Measurements from ENCODE around the gene CLSTN2. TPM values are rescaled to one million over a fixed set of nuclear protein-coding genes. Genes with fewer than 3 reads are reported as not detected.

The CLSTN2 gene
- polyA plus RNA-seq, 3 donors: not detected

DNA sequence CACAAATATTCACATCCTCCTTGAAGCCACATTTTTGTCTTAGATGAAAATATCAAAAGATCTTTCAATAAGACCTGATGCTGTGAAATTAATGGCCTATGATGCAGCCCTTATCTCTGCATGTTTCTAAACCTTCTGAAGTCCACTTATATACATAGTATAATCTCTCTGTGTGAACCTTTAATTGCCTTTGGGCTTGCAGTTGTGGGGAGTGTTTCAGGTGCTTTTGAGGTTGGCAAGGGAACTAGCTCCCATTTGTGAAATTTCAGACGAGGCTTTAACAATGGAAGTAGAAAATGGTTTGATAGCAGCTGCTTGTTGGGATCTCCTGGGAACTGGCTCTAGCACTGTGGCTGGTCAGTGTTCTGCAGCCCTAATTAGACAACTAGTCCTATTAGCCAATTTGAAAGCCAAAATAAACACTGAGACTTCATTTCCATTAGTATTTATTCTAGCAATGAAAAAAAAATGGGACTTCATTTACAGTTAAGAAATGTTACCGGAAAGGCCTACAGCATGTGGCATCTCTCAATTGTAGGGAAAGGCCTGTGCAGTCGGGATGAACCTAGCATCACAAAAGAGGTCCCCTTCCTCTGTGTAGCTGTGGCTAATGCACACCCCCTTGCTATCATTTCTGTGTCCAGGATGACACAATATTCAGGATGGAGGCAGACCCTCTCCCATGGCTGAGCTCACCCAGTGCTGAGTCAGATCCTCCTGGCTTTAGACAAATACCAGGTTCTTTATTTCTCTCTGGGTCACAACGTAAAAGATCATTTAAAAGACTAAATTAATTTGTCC, 602.1 kb downstream of the CLSTN2 start:
- TF ChIP-seq, protein P1, sequence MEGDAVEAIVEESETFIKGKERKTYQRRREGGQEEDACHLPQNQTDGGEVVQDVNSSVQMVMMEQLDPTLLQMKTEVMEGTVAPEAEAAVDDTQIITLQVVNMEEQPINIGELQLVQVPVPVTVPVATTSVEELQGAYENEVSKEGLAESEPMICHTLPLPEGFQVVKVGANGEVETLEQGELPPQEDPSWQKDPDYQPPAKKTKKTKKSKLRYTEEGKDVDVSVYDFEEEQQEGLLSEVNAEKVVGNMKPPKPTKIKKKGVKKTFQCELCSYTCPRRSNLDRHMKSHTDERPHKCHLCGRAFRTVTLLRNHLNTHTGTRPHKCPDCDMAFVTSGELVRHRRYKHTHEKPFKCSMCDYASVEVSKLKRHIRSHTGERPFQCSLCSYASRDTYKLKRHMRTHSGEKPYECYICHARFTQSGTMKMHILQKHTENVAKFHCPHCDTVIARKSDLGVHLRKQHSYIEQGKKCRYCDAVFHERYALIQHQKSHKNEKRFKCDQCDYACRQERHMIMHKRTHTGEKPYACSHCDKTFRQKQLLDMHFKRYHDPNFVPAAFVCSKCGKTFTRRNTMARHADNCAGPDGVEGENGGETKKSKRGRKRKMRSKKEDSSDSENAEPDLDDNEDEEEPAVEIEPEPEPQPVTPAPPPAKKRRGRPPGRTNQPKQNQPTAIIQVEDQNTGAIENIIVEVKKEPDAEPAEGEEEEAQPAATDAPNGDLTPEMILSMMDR (IDR thresholded peaks at IDR 0.05): no peak
- Mint-ChIP-seq H3K4me1 (no peaks in the 10 kb centered on the region), H3K4me3 (no peak overlapping the region)

DNA sequence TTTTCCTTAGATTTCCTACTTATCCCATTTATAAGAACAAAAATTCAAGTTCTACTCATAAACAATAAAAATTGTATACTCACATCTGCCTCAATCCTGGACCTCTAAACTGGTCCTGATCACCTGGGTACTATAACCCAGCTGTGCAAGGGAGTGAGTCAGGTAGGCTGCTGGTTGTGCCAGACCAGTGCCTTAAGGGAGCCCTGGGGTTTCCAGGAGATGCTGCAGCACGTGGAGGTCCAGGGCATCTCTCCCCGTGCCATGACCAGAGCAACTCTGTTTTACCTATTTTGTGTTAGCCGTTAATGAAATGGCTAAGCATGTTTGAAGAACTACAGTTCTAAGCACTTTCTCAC, 602.7 kb downstream of the CLSTN2 start:
- H3K4me1 Mint-ChIP-seq: no peaks in the 10 kb centered on the region
- no peak overlapping the region for H3K27ac Mint-ChIP-seq
- H4K20me1 ChIP-seq (ENCODE audit: insufficient read depth, low read length): no peaks in the 10 kb centered on the region
- H3K9me3 Mint-ChIP-seq: peaks cover 3 to 15% (median 11%) of the 10 kb centered on the region in 7 donors
- 100% methylated on average over 1 of the region's 3 CpGs for WGBS (ENCODE audit: insufficient coverage)
- no peak overlapping the region for H3K4me2 ChIP-seq (replicated peaks; ENCODE audit: extremely low read depth, low read length, poor library complexity, severe bottlenecking)
- no peaks in the 10 kb centered on the region for H3K4me1 ChIP-seq (ENCODE audit: control insufficient read depth in 1 of 2, insufficient read depth in 2 of 2, low read length in 2 of 2)
- intact Hi-C loops (cut with micrococcal nuclease): no loop called here
- H3K36me3 Mint-ChIP-seq: no peaks in the 10 kb centered on the region
- no peaks in the 10 kb centered on the region for H3K79me2 ChIP-seq (ENCODE audit: insufficient read depth, low read length)
- H3K4me3 Mint-ChIP-seq: no peak overlapping the region
- no peaks in the 10 kb centered on the region for H3K36me3 ChIP-seq (replicated peaks in 1 of 2; ENCODE audit: control insufficient read depth in 1 of 2, insufficient read depth in 2 of 2, low read length in 2 of 2)
- TF ChIP-seq, protein P1 (IDR thresholded peaks at IDR 0.05): no peak
- peaks cover 0 to 5% (median 3%) of the 10 kb centered on the region in 3 donors for H3K27me3 Mint-ChIP-seq (ENCODE audit: low read depth in 3 of 3)
- no peak overlapping the region for H3K9ac ChIP-seq (ENCODE audit: insufficient read depth, low read length, poor library complexity, severe bottlenecking)
- H3K27me3 ChIP-seq (ENCODE audit: control insufficient read depth in 2 of 2, insufficient read depth in 2 of 2, low read length in 2 of 2): no peaks in the 10 kb centered on the region
- no peak for DNase-seq
- peaks cover 12 to 13% of the 10 kb centered on the region in 2 donors for H3K9me3 ChIP-seq (replicated peaks in 1 of 2; ENCODE audit: control insufficient read depth in 1 of 2, insufficient read depth in 1 of 2, low read length in 2 of 2)
- no peak overlapping the region for H2AFZ ChIP-seq (ENCODE audit: insufficient read depth, low read depth, low read length, poor library complexity, severe bottlenecking)
- H3K4me3 ChIP-seq (replicated peaks in 1 of 3; ENCODE audit: low read depth in 2 of 3, low read length in 3 of 3): no peak overlapping the region
- no peak overlapping the region for H3K27ac ChIP-seq (ENCODE audit: low read depth in 1 of 2, low read length in 2 of 2)

More for the DNA sequence above, 602.1 kb downstream of the CLSTN2 start:
- intact Hi-C loops (cut with micrococcal nuclease): no loop called here
- Histone ChIP-seq H3K4me1 (ENCODE audit: control insufficient read depth in 1 of 2, insufficient read depth in 2 of 2, low read length in 2 of 2) (no peaks in the 10 kb centered on the region), H3K4me2 (replicated peaks; ENCODE audit: extremely low read depth, low read length, poor library complexity, severe bottlenecking) (no peak overlapping the region), H3K4me3 (replicated peaks in 1 of 3; ENCODE audit: low read depth in 2 of 3, low read length in 3 of 3) (no peak overlapping the region), H2AFZ (ENCODE audit: insufficient read depth, low read depth, low read length, poor library complexity, severe bottlenecking) (no peak overlapping the region), H3K27me3 (ENCODE audit: control insufficient read depth in 2 of 2, insufficient read depth in 2 of 2, low read length in 2 of 2) (no peaks in the 10 kb centered on the region), H3K79me2 (ENCODE audit: insufficient read depth, low read length) (no peaks in the 10 kb centered on the region), H3K27ac (ENCODE audit: low read depth in 1 of 2, low read length in 2 of 2) (no peak overlapping the region), H4K20me1 (ENCODE audit: insufficient read depth, low read length) (no peaks in the 10 kb centered on the region), H3K9me3 (replicated peaks in 1 of 2; ENCODE audit: control insufficient read depth in 1 of 2, insufficient read depth in 1 of 2, low read length in 2 of 2) (peaks cover 12 to 13% of the 10 kb centered on the region in 2 donors), H3K36me3 (replicated peaks in 1 of 2; ENCODE audit: control insufficient read depth in 1 of 2, insufficient read depth in 2 of 2, low read length in 2 of 2) (no peaks in the 10 kb centered on the region), H3K9ac (ENCODE audit: insufficient read depth, low read length, poor library complexity, severe bottlenecking) (no peak overlapping the region)
- H3K27me3 Mint-ChIP-seq (ENCODE audit: low read depth in 3 of 3): peaks cover 0 to 5% (median 3%) of the 10 kb centered on the region in 3 donors
- DNase-seq: no peak
- 94% methylated on average over 2 of the region's 4 CpGs for WGBS (ENCODE audit: insufficient coverage)
- H3K36me3 Mint-ChIP-seq: no peaks in the 10 kb centered on the region
- H3K27ac Mint-ChIP-seq: no peak overlapping the region
- peaks cover 3 to 15% (median 11%) of the 10 kb centered on the region in 7 donors for H3K9me3 Mint-ChIP-seq
